H1 (cell line): ENCODE results near the gene FRAT2.

Experiments
- CHD2 ChIP-seq: IDR thresholded peaks from 2 replicates; pipeline ENCODE4 v1.6.1; 2012; ENCODE audit warnings: low read length, improper control_type of control experiment
- CTCF ChIP-seq, 3 experiments: IDR thresholded peaks; 1 replicate in 2 of 3; 2 replicates in 1 of 3; pipeline versions ENCODE4 v1.5.1 to v1.6.1; 2011; ENCODE audit warnings: low read length in 3 of 3, mild to moderate bottlenecking in 3 of 3, inconsistent platforms in 2 of 3, low read depth in 1 of 3, moderate library complexity in 1 of 3; ENCODE audit not compliant: insufficient read depth in 1 of 3; ENCODE audit errors: control extremely low read depth in 1 of 3
- EP300 ChIP-seq, 2 experiments: IDR thresholded peaks; 1 replicate in 1 of 2; 2 replicates in 1 of 2; pipeline ENCODE4 v1.6.1; 2011 to 2012; ENCODE audit warnings: low read depth in 2 of 2, low read length in 2 of 2, mild to moderate bottlenecking in 2 of 2, borderline replicate concordance in 1 of 2, inconsistent platforms in 1 of 2, moderate library complexity in 1 of 2
- EZH2 ChIP-seq: fragments of 200-600 bp; sonication (generic); IDR thresholded peaks from 2 replicates; pipeline ENCODE4 v1.7.1; 2012; ENCODE audit warnings: low read depth, mild to moderate bottlenecking, moderate library complexity, low read length, inconsistent platforms; ENCODE audit not compliant: severe bottlenecking
- POLR2AphosphoS5 ChIP-seq: IDR thresholded peaks from 2 replicates; pipeline ENCODE4 v1.6.1; 2011; ENCODE audit warnings: low read depth, low read length
- SP1 ChIP-seq: IDR thresholded peaks from 2 replicates; pipeline ENCODE4 v1.6.1; 2011; ENCODE audit warnings: low read depth, low read length
- YY1 ChIP-seq: IDR thresholded peaks from 2 replicates; pipeline ENCODE4 v1.6.1; 2011; ENCODE audit warnings: low read depth, mild to moderate bottlenecking, low read length
- ZNF274 ChIP-seq: IDR thresholded peaks from 2 replicates; pipeline ENCODE4 v1.7.0; 2012; ENCODE audit warnings: low read length, borderline replicate concordance; ENCODE audit errors: extremely low read depth

DNA sequence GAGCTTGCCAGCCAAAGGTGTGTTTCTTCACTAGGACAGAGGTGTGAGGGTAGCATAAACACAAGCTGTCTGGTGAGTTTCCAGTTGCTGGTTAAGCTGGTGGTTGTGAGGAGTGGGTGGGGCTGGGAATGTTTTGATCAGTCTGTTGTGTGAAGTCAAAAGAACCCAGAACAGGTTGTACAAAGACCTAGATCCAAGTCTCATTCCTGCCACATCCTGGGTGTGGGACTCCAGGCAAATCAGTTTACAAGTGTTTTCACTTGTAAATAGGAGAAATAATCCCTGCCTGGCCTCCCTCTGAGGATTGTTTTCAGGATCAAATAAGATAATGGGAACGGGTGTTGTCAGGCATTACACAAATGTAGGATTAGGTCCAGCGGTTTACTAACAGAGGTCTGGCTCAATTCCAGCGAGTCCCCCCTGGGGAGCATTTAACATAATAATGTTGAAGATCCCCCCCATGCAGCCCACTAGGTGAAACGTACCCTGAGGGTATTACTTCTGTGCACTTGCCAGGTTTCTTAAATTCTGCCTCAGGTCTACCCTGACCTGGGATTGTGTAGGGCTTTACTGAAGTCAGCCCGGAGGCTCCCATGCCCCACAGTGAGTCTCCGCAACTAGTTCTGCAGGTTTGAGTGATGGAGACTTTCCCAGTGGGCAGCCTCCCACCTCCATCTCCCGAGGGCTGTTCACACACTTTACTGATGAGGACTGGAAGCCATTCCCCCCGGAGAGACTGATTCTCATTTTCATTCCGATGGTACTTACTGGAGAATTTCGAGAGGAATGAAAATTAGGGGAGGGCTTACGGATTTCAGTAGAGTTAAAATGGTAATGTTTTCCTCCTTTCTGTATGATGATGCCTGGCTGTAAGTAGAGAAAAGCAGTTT lies 2.7 kb upstream of the FRAT2 start:
- no peak for TF ChIP-seq CTCF (IDR thresholded peaks at IDR 0.05; ENCODE audit: control extremely low read depth in 1 of 3, insufficient read depth in 1 of 3, low read depth in 1 of 3, low read length in 3 of 3)
- TF ChIP-seq POLR2AphosphoS5 = no peak; the same call in 1 of the 2 replicates
- peak in 1 of 2 experiments; percentile 7; a peak in 1 of 3 replicates for TF ChIP-seq EP300 (IDR thresholded peaks at IDR 0.05; ENCODE audit: borderline replicate concordance in 1 of 2, low read depth in 2 of 2, low read length in 2 of 2)
- no peak for TF ChIP-seq CHD2
- TF ChIP-seq YY1 = peak; percentile 64; the same call in 1 of the 2 replicates
- no peak for TF ChIP-seq ZNF274
- 0 out of 2 replicates have a peak, but pooled peaks have one; percentile 22 for TF ChIP-seq SP1
- TF ChIP-seq EZH2 = no peak
